Activated T-cell treated with anti-CD3 and anti-CD28 coated beads, Interleukin-2, amount 50 U/mL, for 1 hour (primary cell): ENCODE results near the gene IGSF3.

Experiments used
- DNase-seq: peaks from one replicate; pipeline ENCODE4 v3.0.0-alpha.2; 2020

Gene IGSF3

GRCh38 chr1:116667575-116668105, at the start of gene IGSF3:
Gene IGSF3, minus strand, starts transcription at chr1:116667733. Its CDS starts 1,407 bp downstream, at chr1:116666326.
- peak; percentile 52 for DNase-seq

DNA sequence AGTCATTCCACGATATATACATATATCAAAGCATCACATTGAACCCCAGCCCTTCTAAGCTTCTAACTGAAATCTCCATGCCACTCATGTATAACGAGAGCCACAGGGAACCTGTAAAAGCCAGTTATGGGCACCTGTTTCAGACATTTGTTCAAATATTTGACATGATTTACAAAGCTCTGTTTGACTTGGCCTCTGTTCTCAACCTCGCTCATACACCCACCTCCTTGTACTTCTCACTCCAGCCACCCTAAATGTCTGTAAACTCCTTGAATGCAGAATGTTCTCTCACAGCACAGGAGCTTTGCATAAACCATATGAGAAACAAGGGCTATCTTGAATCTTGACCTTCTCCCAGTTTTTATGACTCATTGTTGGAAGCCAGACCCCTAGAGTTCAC, 49.8 kb upstream of the IGSF3 start:
- DNase-seq = no peak

- DNase-seq = no peak
These were observed 48.9 kb upstream of the IGSF3 start for GRCh38 chr1:116716391-116716790.

- no peak for DNase-seq
These were observed 45.9 kb upstream of the IGSF3 start for GRCh38 chr1:116713474-116713873.

DNA sequence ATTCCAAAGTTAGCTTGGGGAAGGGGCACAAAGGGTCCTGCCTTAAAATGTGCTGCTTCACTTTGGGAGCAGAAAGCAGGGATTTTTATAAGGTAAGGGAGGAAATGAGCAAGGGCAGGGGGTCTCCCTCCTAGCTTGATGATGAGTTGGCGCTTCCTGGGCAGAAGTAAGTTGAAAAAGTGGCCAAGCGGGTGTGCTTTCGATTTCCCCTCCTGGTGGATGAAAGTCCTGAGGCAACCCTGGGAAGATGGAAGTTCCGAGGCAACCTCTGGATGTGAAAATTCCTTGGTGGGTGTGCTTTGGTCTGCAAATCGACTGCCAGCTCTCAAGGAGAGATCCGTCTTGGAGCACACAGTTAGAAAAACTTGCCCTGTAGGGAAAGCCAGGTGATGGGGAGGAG, 45.0 kb upstream of the IGSF3 start:
- no peak for DNase-seq

GRCh38 chr1:116711263-116711840, 43.8 kb upstream of the IGSF3 start:
- no peak for DNase-seq

- no peak for DNase-seq
These were observed 43.1 kb upstream of the IGSF3 start for GRCh38 chr1:116710420-116711262.

DNA sequence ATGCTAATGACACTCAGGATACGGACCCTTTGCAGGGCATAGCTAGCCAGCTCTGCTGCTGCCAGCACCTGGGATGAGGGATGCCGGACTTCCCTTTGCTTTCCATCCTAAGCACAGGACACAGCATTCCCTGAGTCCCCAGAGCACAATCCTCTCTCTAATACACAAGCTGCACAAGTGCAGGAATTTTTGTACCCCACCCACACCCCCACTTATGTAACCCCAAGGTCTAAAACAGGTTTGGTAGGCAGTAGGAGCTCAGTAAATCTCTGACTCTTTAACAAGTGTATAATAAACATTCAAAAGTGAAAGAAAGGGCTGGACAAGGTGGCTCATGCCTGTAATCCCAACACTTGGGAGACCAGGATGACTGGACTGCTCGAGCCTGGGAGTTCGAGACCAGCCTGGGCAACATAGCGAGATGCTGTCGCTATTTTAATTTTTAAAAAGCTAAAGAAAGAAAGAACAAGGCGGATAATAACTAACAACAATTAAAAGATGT, 42.2 kb upstream of the IGSF3 start:
- DNase-seq = no peak

DNA sequence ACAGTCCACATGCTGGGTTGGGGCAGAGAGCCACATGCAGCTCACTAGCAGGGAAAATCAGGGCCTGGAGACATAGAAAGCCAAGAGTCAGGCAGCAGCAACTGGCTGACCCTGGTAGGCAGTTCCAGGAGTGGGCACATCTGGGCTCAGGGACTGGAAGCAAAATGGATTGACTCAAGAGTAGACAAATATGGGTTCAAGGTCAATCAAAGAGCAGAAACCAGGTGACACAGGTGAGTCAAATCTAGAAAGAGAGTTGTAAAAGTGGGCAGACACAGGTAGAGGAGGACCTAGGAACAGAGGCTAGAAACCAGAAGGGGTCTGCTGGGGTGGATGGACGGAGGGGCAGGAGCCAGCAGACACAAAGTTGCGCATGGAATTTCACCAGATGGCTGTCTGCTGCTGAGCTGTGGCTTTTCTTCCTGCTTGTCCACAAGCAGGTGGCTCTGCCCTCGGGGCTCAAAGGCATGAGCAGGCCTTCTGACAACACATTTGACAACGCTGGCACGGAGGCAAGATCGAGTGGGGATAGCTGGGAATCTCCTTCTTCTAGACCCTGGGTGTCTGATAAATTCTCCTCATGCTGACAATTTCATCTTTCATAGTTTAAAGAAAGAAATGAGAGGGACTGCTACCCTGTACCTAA, 40.8 kb upstream of the IGSF3 start:
- DNase-seq = no peak

DNA sequence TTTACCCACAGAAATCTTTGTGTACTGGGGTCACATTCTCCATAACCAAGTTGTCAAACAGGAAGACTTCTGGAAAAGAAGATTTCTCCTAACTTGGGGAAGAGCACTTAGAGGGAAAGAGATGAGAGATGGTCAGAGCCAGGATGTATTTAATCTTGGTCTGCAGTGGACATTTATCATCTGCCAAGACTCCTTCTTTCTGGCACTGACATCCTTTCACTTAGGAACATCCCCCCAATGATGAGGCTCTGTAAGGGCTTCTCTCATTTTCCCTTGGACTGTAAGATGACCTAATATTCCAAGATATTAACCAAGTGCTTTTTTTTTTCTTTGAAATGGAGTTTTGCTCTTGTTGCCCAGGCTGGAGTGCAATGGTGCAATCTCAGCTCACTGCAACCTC, 39.3 kb upstream of the IGSF3 start:
- no peak for DNase-seq

DNA sequence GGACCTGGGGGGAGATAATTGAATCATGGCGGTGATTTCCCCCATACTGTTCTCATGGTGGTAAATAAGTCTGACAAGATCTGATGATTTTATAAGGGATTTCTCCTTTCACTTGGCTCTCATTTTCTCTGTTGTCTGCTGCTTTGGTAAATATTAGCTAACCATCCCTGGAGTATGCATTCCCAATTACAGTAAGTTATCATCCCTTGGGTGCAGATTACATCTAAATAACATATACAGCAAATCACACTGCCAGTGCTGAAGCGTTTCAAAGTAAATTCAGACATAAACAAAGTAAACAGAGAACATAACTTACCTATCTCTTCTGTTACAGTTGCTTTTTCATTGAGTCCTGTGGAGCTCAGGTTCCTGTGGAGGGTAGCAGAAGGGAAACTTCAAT, 38.6 kb upstream of the IGSF3 start:
- no peak for DNase-seq

DNA sequence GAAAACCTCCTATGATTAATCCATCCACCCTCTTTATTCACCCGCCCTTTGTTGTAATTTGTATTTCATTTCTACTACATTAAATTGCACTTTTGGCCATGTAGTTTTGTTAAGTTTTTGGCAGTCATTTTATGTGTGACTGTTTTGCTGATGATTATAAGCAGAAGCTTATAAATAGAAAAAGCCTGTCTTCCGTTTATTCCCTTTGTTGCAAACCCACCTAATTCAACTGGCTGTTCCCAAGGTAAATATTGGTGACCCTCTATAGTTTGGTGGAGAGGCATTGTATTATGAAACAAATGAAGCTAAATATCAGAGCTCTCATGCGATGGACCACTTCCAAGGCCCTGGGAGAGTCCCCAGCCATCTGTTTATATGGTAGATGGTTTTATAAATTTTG, 36.7 kb upstream of the IGSF3 start:
- DNase-seq = no peak

DNA sequence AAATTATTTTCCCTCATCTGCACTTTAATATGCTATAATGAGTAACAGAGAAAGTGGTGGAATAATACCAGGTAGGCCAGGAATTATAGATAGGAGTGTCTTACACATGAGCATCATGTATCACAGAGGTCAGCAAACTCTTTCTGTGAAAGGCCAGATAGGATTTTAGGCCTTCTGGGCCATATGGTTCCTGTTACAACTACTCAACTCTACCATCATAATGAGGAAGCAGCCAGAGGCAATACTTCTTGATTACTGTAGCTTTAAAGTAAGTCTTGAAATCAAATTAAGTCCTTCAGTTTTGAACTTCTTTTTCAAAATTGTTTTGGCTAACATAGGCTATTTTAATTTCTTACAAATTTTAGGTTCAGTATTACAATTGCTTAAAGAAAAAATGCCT, 32.1 kb upstream of the IGSF3 start:
- DNase-seq = no peak

DNA sequence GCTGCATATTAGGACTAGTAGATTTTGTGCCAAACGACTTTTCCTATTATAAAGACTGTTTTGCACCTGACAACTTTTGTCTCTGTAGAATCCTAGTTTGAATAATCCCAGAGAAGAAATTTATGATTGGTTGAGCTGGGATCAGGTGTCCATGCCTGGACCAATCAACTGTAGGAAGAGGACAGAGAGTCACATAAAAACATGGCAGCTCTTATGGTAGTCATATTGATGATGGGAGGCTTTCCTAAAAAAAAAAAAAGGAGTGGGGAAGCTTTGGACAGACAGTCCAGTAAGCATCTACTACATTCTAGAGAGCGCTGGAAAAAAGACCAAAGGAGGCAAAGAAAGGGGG, 30.7 kb upstream of the IGSF3 start:
- no peak for DNase-seq

- DNase-seq = no peak
These were observed 30.2 kb upstream of the IGSF3 start for GRCh38 chr1:116697548-116698243.

DNA sequence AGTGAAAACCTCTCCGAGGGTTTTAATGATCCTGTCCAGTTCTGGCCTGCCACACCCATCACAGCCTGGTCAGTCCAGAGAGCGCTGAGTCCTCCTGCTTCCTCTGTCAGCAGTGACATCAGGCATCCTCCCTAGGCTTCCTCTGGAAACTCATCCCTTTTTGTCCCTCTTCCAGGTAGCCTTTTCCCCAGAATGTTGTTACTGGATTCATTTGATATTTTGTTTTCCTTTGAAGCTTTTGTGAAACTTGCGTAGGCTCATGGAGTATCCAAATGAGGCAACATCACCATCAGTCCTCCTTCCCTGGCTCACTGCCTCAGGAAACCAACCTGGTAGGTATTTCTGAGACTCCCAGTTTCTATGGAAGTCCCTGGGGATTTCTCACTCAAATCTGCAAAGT, 27.0 kb upstream of the IGSF3 start:
- DNase-seq = no peak

DNA sequence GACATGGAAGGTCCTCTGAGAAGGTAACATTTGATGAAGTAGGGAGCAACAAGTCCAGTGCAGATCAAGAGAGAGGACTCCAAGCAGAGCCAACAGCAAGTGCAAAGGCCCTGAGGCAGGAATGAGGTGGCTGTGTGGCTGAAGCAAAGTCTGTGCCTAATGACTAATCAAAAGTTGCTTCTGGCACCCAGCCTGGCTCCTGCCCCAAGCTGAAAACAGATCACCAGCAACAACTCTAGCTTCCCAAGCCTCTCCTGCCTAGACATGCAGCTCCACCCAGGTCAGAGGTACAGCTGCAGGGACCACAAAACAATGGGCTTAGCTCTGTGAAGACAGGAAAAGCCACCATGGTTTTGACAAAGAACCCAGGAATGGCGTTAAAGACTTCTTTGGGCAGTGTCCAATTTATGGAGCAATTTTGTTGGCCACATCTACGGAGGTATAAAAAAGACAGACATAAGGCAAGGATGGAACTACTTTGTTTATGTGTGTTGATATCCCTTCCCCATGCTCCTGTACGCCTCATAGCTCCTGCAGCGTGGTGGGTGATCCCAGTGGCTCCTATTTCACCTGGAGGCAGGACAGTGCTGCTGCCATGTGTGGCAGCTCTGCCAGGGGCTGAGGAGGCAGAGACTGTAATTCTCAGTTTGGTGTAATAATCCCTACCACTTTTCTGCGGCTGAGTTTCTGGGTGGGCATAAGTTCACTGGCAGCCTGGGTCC, 26.4 kb upstream of the IGSF3 start:
- DNase-seq = no peak

- no peak for DNase-seq
These were observed 25.3 kb upstream of the IGSF3 start for GRCh38 chr1:116692879-116693278.

DNA sequence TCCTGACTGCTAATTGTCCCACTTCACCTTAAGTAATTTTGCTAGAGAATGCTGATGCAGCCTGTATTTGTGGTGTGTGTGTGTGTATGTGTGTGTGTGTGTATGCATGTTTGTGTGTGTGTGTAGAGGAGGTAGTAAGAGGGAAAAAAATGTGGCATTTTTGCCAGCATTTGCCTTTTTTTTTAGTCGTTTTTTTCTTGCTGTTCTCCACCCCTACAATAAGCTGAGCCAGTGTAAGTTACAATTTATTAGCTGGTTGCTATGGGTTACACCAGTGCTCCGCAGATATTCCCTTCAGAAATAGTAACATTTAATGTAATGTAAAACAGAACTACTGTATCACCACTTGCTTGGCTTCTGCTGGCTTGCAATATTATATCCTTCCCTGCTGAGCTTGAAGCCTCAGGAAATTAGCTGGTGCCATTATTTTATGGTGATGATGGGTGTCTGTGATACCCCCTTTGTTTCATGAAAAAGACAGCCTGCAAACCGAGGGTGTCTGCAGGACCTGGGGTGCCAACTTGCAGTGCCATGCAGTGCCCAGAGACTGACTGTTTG, 23.4 kb upstream of the IGSF3 start:
- DNase-seq = no peak

- DNase-seq = no peak
These were observed 22.9 kb upstream of the IGSF3 start for GRCh38 chr1:116690396-116690848.

DNA sequence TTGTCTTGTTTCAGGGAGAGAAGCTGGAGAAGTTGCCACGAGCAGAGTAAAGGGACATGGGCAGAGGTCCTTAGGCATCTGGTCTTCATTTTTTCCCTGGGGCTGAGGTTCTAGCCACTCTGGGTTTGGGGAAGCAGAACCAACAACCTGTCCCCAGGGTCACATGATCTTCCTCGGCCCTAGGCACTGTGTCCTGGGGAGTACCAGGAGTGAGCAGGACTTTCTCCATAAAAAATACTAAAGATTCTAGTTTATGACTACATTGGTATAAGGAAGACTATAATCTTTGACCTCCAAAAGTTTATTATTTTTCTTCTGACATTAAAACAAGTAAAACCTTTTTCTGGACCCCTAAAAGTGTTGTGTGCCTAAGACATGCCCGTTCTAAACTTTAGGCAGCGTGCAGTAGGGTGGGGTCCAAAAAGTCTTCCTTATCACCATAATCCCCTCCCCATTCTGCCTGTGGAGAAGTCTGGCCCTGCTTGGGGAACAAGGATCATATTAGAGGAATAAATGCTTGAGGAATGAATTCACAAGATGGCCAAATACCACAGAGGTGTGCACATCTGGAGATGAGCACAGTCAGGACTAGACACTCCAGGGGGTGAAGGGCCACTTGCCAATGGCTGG, 19.3 kb upstream of the IGSF3 start:
- no peak for DNase-seq

GRCh38 chr1:116686175-116686574, 18.6 kb upstream of the IGSF3 start:
- no peak for DNase-seq
